GM13976 (cell line): ENCODE results near the gene GOT1.

Source experiments
- DNase-seq: peaks from one replicate; pipeline ENCODE4 v3.0.0; 2012; ENCODE audit warnings: low spot score
- CTCF ChIP-seq: IDR thresholded peaks from 2 replicates; pipeline ENCODE4 v1.5.1; 2012; ENCODE audit warnings: borderline replicate concordance, mild to moderate bottlenecking; ENCODE audit not compliant: insufficient read depth; ENCODE audit errors: extremely low read depth, missing control alignments, control extremely low read depth
- in situ Hi-C: fragments of 300-500 bp; cut with MboI; formaldehyde crosslinking; loops from one replicate; pipeline ENCODE4 v1.12.0; 2022; ENCODE audit warnings: low sequenced_read_pairs, mixed read lengths, inconsistent platforms; ENCODE audit not compliant: unreplicated experiment

The GOT1 gene

GRCh38 chr10:99459217-99459616 lies 28.8 kb upstream of the GOT1 start:
- DNase-seq, result no peak
- TF ChIP-seq CTCF, result no peak
- in situ Hi-C loops, result no loop called here

GRCh38 chr10:99457813-99458212 lies 27.4 kb upstream of the GOT1 start:
- DNase-seq, result no peak
- TF ChIP-seq CTCF, result no peak
- in situ Hi-C loops, result no loop called here

- TF ChIP-seq CTCF, result no peak
- no peak for DNase-seq
- in situ Hi-C loops, result no loop called here
Observed at GRCh38 chr10:99456931-99457288, 26.5 kb upstream of the GOT1 start.

- in situ Hi-C loops, result no loop called here
- no peak for DNase-seq
- no peak for TF ChIP-seq CTCF
Observed at GRCh38 chr10:99456207-99456930, 25.9 kb upstream of the GOT1 start.

GRCh38 chr10:99451981-99452380 lies 21.6 kb upstream of the GOT1 start:
- in situ Hi-C loops, result no loop called here
- TF ChIP-seq CTCF, result no peak
- DNase-seq, result no peak

GRCh38 chr10:99451499-99451788 lies 21.0 kb upstream of the GOT1 start:
- in situ Hi-C loops, result no loop called here
- no peak for DNase-seq
- TF ChIP-seq CTCF, result no peak
